ENCODE results near the gene COTL1. TPM values are rescaled to one million over a fixed set of nuclear protein-coding genes. Genes with fewer than 3 reads are reported as not detected.

COTL1 gene
- total RNA-seq, 1 donor, result 134 TPM

DNA sequence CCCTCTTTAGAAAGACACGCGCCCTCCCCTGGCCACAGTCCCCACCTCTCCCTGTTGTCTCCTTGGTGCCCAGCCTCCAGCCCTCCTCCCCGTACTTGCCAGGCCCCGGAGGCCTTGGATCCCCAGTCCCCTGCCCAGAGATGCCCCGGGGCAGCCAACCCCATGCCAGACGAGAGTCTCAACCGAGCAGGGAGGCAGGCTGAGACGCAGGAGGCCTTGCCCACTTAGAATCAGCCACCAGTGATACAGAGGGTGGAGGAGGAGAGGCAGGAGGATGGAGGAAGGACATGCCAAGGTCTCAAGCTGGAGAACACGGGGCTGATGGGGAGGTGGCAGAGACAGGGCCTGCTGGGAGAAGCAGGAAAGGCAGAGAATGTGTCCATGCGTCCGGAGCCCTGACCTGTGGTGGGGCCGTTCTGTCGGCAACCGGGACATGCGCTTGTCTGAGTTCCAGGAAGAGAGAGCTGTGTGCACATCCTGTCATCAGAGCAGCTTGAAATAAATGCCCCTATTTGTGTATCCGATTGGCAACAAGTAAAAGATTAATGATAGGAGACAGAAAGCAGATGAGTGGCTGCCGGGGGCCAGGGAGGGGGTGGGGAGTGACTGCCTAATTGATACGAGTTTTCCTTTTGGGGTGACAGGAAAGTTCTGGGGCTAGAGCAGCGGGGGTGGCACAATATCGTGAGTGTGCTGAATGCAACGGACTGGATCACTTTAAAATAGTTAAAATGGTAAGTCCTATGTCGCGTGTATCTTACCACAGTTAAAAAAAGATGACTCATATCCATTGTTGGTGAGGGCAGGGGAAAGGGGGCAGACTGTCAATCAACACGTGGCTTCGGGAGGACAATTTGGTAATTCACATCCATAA lies 68.7 kb downstream of the COTL1 start:
- no peak for DNase-seq (ENCODE audit: low read depth)
- no peak overlapping the region for H3K4me3 ChIP-seq (ENCODE audit: low read depth, low read length)
- TF ChIP-seq, protein P1, sequence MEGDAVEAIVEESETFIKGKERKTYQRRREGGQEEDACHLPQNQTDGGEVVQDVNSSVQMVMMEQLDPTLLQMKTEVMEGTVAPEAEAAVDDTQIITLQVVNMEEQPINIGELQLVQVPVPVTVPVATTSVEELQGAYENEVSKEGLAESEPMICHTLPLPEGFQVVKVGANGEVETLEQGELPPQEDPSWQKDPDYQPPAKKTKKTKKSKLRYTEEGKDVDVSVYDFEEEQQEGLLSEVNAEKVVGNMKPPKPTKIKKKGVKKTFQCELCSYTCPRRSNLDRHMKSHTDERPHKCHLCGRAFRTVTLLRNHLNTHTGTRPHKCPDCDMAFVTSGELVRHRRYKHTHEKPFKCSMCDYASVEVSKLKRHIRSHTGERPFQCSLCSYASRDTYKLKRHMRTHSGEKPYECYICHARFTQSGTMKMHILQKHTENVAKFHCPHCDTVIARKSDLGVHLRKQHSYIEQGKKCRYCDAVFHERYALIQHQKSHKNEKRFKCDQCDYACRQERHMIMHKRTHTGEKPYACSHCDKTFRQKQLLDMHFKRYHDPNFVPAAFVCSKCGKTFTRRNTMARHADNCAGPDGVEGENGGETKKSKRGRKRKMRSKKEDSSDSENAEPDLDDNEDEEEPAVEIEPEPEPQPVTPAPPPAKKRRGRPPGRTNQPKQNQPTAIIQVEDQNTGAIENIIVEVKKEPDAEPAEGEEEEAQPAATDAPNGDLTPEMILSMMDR (IDR thresholded peaks at IDR 0.05; ENCODE audit: insufficient read depth, low read length), result no peak

DNA sequence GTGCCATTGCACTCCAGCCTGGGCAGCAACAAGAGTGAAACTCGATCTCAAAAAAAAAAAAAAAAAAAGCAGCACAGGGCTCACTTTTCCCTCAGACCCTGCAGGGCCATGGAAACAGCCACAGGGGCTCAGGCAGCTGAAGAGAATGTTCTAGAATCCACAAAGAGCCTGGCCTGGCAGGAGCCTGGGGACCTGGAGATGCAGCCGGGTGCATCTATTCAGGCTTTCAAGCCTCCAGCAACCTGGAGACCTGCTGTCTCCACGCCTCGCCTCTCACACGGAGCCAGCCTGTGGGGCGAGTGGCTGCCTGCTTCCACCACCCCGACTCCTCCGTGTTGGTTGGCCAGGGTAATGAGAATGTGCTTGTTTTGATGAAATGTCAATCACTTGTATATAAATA lies 69.4 kb downstream of the COTL1 start:
- no peak overlapping the region for H3K4me3 ChIP-seq (ENCODE audit: low read depth, low read length)
- no peak for DNase-seq (ENCODE audit: low read depth)
- TF ChIP-seq, protein P1 (IDR thresholded peaks at IDR 0.05; ENCODE audit: insufficient read depth, low read length), result no peak

DNA sequence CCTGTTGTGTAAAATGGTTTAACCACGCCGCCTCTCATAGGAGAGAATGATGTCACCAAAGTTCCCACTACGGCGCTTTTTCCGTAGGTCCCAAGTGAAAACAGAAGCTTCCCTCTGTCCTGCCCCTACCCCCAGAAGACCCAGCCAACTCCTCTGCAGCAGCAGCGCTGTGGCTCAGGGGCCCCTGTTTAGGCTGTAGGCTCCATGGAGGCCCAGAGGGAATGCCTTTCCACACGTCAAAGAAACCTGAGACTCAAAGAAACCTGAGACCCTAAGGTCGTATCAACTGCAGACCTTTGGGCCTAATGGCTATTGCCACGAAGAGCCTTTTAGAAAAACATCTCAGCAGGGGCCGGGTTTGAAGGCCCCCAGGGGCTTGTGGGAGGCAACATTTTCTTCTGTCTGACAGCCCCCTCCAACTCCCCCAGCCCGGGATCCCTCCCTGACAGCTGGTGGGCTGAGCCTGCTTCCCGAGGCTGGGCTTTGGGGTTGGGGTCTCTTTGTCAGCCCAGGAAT lies 70.3 kb downstream of the COTL1 start:
- DNase-seq (ENCODE audit: low read depth), result no peak
- H3K4me3 ChIP-seq (ENCODE audit: low read depth, low read length), result no peak overlapping the region
- TF ChIP-seq, protein P1 (IDR thresholded peaks at IDR 0.05; ENCODE audit: insufficient read depth, low read length), result no peak

DNA sequence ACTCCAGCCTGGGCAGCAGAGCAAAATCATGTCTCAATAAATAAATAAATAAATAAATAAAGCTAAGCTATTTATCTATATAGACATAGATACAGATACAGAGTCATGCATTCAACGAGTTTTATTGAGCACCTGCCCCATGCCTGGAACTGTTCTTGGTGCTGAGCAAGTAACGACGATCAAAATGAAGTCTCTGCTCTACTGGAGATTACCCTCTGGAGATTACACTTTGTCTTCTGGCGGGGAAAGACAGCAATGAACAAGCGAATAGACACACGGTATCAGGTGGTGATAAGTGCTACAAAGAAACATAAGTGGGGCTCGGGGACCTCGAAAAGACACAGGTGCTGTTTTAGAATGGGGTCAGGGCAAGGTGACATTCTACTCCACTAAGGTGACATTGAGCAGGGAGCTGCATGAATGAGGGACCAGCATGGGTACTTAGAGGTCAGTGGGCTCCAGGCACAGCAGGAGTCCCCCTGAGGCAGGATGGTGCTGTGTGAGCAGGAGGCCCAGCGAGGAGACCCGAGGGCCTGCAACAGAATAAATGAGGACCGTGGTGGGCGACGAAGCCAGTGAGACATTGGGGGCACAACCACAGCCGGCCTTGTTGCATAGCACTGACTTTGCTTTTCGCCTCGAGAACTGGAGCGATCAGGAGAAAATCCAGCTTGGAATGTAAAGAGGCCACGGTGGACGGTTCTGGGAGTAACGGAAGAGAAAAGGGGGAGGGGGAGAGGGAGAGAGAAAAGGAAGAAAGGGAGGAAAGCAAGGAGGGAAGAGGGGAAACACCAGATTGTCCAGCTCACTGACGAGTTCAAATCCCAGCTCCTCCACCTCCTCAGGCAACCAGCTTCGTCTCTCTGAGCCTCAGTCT lies 71.0 kb downstream of the COTL1 start:
- TF ChIP-seq, protein P1 (IDR thresholded peaks at IDR 0.05; ENCODE audit: insufficient read depth, low read length), result no peak
- no peak for DNase-seq (ENCODE audit: low read depth)
- no peak overlapping the region for H3K4me3 ChIP-seq (ENCODE audit: low read depth, low read length)

DNA sequence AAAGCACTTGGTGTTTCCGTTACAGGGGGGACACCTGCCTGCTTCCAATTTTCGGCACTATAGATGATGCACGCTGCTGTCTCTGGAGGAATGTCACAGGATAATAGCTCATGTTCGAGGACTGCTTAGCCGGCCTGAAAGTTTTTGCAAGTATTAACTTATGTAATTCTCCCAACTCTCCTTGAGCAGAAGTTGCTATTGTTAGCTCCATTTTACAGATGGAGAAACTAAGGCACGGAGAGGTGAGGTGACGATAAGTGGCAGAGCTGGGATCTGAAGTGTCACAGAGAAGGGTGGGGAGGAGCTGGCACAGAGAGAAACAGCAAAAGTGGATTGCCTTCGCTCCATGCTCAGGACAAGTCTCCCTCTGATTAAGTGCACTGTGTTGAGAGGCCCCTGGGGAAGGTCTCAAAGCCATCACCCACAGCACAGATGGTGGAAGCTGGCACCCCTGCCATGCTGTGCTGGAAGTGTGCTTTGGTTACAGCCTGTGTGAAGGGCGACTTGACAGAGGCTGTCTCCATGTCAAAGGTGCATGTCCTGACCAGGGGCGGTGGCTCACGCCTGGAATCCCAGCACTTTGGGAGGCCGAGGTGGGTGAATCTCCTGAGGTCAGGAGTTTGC lies 72.7 kb downstream of the COTL1 start:
- no peak for DNase-seq (ENCODE audit: low read depth)
- TF ChIP-seq, protein P1 (IDR thresholded peaks at IDR 0.05; ENCODE audit: insufficient read depth, low read length), result no peak
- H3K4me3 ChIP-seq (ENCODE audit: low read depth, low read length), result no peak overlapping the region

DNA sequence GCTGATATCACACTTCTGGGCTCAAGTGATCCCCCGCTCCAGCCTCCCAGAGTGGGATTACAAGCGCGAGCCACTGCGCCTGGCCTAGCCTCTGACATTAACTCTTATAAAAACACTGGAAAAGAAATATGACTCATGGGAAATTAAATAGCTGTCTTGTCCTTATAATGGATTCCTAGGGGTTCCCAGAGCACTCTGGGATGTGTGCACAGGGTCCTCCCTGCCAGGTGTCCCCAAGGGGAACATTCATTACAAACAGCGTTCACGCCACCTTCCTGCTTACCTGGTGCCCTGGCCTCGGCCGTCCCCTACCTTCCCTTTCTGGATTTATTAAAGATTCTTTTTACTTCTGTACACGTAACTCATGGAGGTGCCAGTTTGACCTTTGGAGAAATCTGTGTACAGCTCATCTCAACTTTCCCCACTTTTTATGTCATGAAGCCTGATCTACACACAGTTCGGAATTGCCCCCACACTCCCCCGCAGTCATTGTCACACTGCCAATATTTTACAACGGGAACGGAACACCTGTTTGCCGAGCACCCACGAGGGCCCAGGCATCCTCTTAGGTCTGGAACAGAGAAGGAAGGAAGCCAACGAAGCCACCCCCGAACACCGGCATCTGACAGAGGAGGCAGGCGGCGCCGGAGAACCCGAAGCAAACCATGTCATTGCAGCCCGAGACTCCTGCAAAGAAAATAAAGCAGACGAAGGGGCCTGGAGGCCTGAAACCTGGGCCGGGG lies 73.7 kb downstream of the COTL1 start:
- no peak overlapping the region for H3K4me3 ChIP-seq (ENCODE audit: low read depth, low read length)
- no peak for DNase-seq (ENCODE audit: low read depth)
- TF ChIP-seq, protein P1 (IDR thresholded peaks at IDR 0.05; ENCODE audit: insufficient read depth, low read length), result no peak

All from fibroblast of the aortic adventitia (primary cell).